ENCODE data around the gene OR5B12. TPM values are rescaled to one million over a fixed set of nuclear protein-coding genes. Genes with fewer than 3 reads are reported as not detected.

OR5B12 gene
- total and polyA plus RNA-seq, 2 donors (not counting 1 experiment from before 2014, with no cell fraction given), result 0.11 TPM; not detected in 1

GRCh38 chr11:58433638-58434203 is 8.3 kb downstream of the OR5B12 start:
- no peaks in the 10 kb centered on the region for H3K4me1 ChIP-seq (ENCODE audit: control insufficient read depth, extremely low read depth, insufficient read depth, low read length)
- H3K9ac ChIP-seq (ENCODE audit: insufficient read depth, low read length), result no peak overlapping the region

GRCh38 chr11:58429273-58429672 is 12.8 kb downstream of the OR5B12 start:
- H4K20me1 ChIP-seq (ENCODE audit: control insufficient read depth, extremely low read depth, insufficient read depth, low read length), result no peaks in the 10 kb centered on the region
- no peak overlapping the region for H3K4me2 ChIP-seq (ENCODE audit: extremely low read depth, insufficient read depth, low read length)
- H3K79me2 ChIP-seq (ENCODE audit: control insufficient read depth, insufficient read depth, low read length), result no peaks in the 10 kb centered on the region
- H3K27ac ChIP-seq (ENCODE audit: insufficient read depth, low read length), result no peak overlapping the region
- H3K9ac ChIP-seq (ENCODE audit: insufficient read depth, low read length), result no peak overlapping the region
- H3K4me3 ChIP-seq (replicated peaks in 1 of 4; ENCODE audit: control extremely low read depth in 1 of 4, insufficient read depth in 1 of 4, low read depth in 3 of 4, low read length in 4 of 4), result no peak overlapping the region
- H2AFZ ChIP-seq (ENCODE audit: low read length), result no peak overlapping the region
- H3K4me1 ChIP-seq (ENCODE audit: control insufficient read depth, extremely low read depth, insufficient read depth, low read length), result no peaks in the 10 kb centered on the region
- H3K9me3 ChIP-seq (ENCODE audit: control insufficient read depth, insufficient read depth, low read depth, low read length), result no peaks in the 10 kb centered on the region
- no peak for DNase-seq (ENCODE audit: low read depth in 2 of 2)
- TF ChIP-seq CTCF (conservative IDR thresholded peaks at IDR 0.05 in 1 of 2, IDR thresholded peaks at IDR 0.05 in 1 of 2; ENCODE audit: low read depth in 1 of 2, low read length in 2 of 2), result no peak
- no peak for TF ChIP-seq EZH2 (IDR thresholded peaks at IDR 0.05; ENCODE audit: low read length, missing control alignments)
- H3K36me3 ChIP-seq (ENCODE audit: control insufficient read depth, insufficient read depth, low read length), result no peaks in the 10 kb centered on the region
- no peaks in the 10 kb centered on the region for H3K27me3 ChIP-seq (ENCODE audit: control insufficient read depth, insufficient read depth, low read length)

More at GRCh38 chr11:58433638-58434203, 8.3 kb downstream of the OR5B12 start:
- no peak for TF ChIP-seq EZH2 (IDR thresholded peaks at IDR 0.05; ENCODE audit: low read length, missing control alignments)
- TF ChIP-seq CTCF (conservative IDR thresholded peaks at IDR 0.05 in 1 of 2, IDR thresholded peaks at IDR 0.05 in 1 of 2; ENCODE audit: low read depth in 1 of 2, low read length in 2 of 2), result no peak
- Histone ChIP-seq H4K20me1 (ENCODE audit: control insufficient read depth, extremely low read depth, insufficient read depth, low read length) (no peaks in the 10 kb centered on the region), H3K4me3 (replicated peaks in 1 of 4; ENCODE audit: control extremely low read depth in 1 of 4, insufficient read depth in 1 of 4, low read depth in 3 of 4, low read length in 4 of 4) (no peak overlapping the region), H3K27ac (ENCODE audit: insufficient read depth, low read length) (no peak overlapping the region), H2AFZ (ENCODE audit: low read length) (no peak overlapping the region), H3K4me2 (ENCODE audit: extremely low read depth, insufficient read depth, low read length) (no peak overlapping the region), H3K27me3 (ENCODE audit: control insufficient read depth, insufficient read depth, low read length) (no peaks in the 10 kb centered on the region), H3K79me2 (ENCODE audit: control insufficient read depth, insufficient read depth, low read length) (no peaks in the 10 kb centered on the region), H3K9me3 (ENCODE audit: control insufficient read depth, insufficient read depth, low read depth, low read length) (no peaks in the 10 kb centered on the region), H3K36me3 (ENCODE audit: control insufficient read depth, insufficient read depth, low read length) (no peaks in the 10 kb centered on the region)
- DNase-seq (ENCODE audit: low read depth in 2 of 2), result no peak

GRCh38 chr11:58428021-58428420 is 14.0 kb downstream of the OR5B12 start, which contains the start of gene OR5B2:
TSS of gene OR5B2 (minus strand) at chr11:58428121. CDS start at chr11:58423261, 4,860 bp downstream.
- no peaks in the 10 kb centered on the region for H3K9me3 ChIP-seq (ENCODE audit: control insufficient read depth, insufficient read depth, low read depth, low read length)
- H3K36me3 ChIP-seq (ENCODE audit: control insufficient read depth, insufficient read depth, low read length), result no peaks in the 10 kb centered on the region
- H2AFZ ChIP-seq (ENCODE audit: low read length), result no peak within 1 kb of the TSS
- no peak within 1 kb of the TSS for H3K4me3 ChIP-seq (replicated peaks in 1 of 4; ENCODE audit: control extremely low read depth in 1 of 4, insufficient read depth in 1 of 4, low read depth in 3 of 4, low read length in 4 of 4)
- no peak within 1 kb of the TSS for H3K9ac ChIP-seq (ENCODE audit: insufficient read depth, low read length)
- H3K79me2 ChIP-seq (ENCODE audit: control insufficient read depth, insufficient read depth, low read length), result no peaks in the 10 kb centered on the region
- no peak for TF ChIP-seq EZH2 (IDR thresholded peaks at IDR 0.05; ENCODE audit: low read length, missing control alignments)
- TF ChIP-seq CTCF (conservative IDR thresholded peaks at IDR 0.05 in 1 of 2, IDR thresholded peaks at IDR 0.05 in 1 of 2; ENCODE audit: low read depth in 1 of 2, low read length in 2 of 2), result no peak
- H3K27me3 ChIP-seq (ENCODE audit: control insufficient read depth, insufficient read depth, low read length), result no peaks in the 10 kb centered on the region
- no peak within 1 kb of the TSS for H3K4me2 ChIP-seq (ENCODE audit: extremely low read depth, insufficient read depth, low read length)
- no peaks in the 10 kb centered on the region for H4K20me1 ChIP-seq (ENCODE audit: control insufficient read depth, extremely low read depth, insufficient read depth, low read length)
- H3K27ac ChIP-seq (ENCODE audit: insufficient read depth, low read length), result no peak within 1 kb of the TSS
- no peaks in the 10 kb centered on the region for H3K4me1 ChIP-seq (ENCODE audit: control insufficient read depth, extremely low read depth, insufficient read depth, low read length)
- DNase-seq (ENCODE audit: low read depth in 2 of 2), result no peak

All from fibroblast of lung (primary cell).